Stimulated activated CD8-positive, alpha-beta memory T cell treated with anti-CD3 and anti-CD28 coated beads, Interleukin-12 subunit alpha, Interleukin-12 subunit beta, amount 100 ng/mL, for 24 hours (primary cell): ENCODE data around the gene MRPL12.

Experiments
- DNase-seq: peaks from one replicate; pipeline ENCODE4 v3.0.0-alpha.2; 2020; ENCODE audit errors: extremely low read depth

MRPL12 gene

DNA sequence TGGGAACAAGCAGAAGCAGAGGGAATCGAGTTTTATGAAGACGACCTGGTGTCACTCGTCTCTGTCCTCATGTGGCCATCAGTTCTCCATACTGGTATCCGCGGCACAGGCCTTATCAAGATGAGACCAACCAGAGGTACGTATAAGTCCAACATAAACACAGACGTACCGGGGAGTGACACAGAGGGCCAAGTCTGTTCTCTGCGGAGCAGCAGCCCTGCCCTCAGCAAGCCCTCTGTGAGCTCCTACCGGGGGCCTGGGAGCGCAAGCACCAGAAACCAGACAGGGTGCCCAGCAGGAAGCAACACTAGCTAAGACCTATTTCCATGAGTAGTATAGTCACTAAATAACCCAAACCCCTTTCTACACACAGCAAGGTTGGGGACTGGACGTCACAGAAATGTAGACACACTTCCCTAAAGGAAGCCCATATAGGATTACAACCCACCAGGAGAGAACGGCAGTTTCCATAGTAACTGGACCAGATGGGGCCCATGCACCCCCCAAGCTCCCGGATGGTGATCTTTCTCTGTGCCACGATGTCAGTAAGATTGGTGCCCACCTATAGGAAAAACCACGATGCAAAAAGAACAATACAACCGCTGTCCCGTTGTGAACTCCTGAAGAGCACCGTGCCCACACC is 20.5 kb upstream of the MRPL12 start:
- DNase-seq = no peak

DNA sequence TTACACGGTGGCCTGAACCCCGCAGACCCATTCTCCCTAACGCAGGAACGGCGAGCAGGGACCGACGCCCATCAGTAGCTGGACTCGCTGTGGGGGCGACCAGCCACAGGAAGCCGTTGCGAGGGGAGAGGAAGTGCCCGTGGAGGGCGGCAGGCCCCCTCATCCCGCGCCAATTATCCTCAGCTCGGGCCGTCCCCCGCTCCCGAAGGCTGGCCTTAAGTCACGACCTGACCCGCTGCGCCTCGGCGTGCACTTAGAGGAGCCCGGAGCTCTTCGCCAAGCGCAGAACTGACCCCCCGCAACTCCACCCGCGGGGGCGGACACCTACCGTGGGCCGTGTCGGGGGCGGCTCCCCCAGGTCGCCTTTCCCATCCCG is 20.0 kb upstream of the MRPL12 start:
- no peak for DNase-seq

DNA sequence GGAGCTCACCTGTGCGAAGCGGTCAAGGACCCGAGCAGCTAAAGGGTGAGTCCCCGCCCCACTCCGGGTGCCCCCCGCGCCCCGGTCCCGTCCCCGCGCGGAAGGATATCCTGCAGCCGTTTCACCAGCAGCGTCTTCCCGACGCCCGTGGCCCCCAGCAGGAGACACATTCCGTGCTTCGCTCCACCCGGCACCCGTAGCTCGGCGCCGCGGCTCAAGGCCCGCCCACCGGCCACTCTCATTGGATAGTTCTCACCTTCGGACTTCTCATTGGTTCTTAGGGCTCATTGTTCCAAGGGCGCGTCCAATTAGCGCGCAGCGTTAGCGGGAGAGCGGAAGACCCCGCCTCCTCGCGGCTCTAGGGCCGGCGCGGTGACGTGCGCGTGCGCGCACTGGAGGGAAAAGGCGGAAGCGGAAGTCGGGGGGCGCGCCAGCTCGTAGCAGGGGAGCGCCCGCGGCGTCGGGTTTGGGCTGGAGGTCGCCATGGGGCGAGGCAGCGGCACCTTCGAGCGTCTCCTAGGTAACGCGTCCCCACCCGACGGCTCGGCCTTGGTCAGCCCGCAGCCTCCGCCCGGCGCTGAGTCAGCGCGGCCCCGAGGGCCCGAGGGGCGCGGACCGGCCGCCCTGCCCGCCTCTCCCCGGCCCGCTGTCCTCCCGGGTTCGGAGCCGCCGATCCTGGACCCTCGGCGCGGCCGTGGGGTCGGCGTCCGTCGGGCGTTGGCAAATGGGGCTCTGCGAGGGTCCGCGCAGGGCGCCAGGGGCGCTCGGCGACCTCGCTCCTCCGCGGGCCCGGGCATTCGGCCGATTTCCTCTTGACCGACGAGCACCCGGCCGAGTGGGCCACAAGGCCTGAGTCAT is 19.4 kb upstream of the MRPL12 start, which contains the start of the genes ARL16 and HGS:
Gene ARL16 (minus strand): TSS at position 214 of the 858 bp plus-strand sequence. CDS start 44 bp downstream, at position 170.
Gene HGS (plus strand): TSS at position 428 of the 858 bp plus-strand sequence. CDS start 56 bp downstream, at position 484.
- peak; percentile 89 for DNase-seq

DNA sequence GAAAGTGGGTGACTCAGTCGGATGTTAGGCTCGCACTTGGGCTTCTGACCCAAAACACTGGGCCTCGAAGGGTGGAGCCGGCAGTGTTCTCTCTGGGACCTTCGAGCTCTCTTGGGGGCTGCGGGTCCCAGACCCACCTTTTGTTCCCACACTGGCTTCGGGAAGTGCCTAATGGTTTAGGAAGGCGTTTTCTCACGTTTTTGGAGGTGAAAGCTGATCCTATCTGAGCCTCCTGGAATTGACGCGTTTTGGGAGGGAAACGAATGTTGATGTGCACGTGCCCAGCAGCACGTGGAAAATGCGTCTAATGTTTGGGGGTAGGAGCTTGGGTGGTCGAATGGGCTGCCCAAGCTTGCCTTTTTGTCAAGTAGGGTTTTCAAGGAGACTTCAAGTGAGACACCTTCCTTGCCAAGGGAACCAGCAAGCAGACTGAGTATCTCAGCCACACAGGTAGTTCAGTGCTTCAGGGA is 18.7 kb upstream of the MRPL12 start:
- DNase-seq = no peak

- no peak for DNase-seq
These were observed 18.1 kb upstream of the MRPL12 start for GRCh38 chr17:81685108-81685507.

- no peak for DNase-seq
These were observed 16.6 kb upstream of the MRPL12 start for GRCh38 chr17:81686614-81687013.

DNA sequence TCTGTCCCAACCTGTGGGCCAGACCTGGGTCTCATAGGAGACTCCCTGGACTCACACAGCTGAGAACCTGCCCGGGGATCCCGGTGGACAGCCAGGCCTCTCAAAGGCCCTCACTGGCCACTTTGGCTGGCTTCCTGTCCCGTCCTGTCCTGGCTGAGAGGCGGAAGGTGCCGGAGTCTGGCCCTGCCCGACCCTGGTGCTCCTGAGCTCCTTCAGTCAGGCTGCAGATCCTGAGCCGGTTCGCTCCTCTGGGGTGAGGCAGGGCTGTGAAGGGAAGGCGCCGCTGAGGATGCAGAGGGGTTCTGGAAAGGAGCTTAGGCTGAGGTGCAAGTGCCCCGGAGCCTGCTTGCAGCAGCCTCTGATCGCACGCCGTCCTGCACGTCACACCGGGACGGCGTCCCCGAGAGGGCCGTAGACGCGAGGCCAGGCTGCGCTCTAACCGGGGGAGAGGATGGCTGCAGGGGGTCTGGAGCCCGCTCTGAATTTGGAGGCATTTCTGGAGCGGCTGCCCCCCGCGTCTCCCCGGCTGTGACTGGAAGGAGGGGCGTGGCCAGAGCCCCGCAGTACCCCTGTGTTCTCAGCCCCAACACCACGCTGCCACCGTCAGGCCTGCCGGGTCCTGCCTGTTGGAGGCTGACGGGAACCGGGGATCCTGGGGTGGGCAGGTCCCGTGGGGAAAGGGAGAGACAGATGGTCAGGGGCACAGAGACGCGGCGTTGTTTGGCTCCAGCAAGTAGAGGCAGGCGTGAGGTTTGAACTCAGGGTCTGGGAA is 15.2 kb upstream of the MRPL12 start:
- no peak for DNase-seq

DNA sequence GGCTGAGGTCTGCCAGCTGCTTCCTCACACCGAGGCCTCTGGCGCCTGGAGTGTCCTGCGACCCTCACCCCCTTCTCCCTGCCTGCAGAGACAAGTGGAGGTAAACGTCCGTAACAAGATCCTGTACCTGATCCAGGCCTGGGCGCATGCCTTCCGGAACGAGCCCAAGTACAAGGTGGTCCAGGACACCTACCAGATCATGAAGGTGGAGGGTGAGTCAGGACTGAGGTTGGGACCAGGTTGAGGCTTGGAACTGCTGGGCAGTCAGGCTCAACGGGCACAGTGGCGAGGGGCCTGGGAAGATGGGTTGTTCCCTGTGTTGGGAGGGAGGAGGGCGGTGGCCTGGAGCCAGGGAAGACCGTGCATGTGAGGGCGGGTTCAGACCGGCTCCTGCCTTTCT is 14.6 kb upstream of the MRPL12 start:
- no peak for DNase-seq

- no peak for DNase-seq
These were observed 13.1 kb upstream of the MRPL12 start for GRCh38 chr17:81690066-81690465.

- DNase-seq = no peak
These were observed 12.6 kb upstream of the MRPL12 start for GRCh38 chr17:81690549-81690948.

- DNase-seq = no peak
These were observed 12.0 kb upstream of the MRPL12 start for GRCh38 chr17:81691196-81691595.

DNA sequence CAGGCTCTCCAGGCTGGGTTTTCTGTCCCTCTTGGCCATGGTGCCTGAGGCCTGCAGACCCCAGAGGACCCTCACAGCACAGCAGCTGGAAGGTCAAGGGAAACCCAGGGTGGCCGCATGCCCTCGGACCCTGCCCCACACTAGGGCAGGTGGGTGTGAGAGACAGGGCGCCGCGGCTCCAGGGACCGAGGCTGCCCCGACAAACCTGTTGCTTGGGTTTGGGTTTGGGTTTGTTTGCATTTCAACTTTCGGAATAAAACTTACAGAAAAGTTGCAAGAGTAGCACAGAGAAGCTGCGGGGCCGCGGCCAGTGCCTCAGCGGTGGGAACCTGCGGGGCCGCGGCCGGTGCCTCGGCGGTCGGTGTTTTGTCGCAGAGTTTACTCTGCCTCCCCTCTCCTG is 11.6 kb upstream of the MRPL12 start:
- DNase-seq = no peak

DNA sequence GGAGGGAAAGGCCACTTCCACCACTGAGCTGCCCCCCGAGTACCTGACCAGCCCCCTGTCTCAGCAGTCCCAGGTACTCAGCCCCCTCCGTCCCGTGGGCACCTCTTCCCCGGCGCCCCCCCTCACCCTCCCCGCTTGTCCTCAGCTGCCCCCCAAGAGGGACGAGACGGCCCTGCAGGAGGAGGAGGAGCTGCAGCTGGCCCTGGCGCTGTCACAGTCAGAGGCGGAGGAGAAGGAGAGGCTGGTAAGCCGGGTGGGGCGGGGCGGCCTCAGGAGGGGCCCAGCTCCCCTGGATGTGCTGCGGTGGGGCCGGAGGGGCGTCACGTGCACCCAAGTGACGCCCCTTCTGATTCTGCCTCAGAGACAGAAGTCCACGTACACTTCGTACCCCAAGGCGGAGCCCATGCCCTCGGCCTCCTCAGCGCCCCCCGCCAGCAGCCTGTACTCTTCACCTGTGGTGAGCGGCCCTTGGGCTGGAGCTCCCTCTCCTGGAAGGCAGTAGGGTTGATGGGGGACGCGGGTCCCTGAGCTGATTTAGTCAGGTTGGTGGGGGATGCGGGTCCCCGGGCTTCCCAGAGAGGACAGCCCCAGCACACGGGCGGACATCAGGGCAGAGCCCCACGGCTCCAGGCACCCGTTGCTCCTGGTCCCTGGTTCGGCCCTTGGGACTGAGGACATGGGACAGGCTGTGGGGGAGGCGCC is 9.5 kb upstream of the MRPL12 start:
- DNase-seq = no peak

DNA sequence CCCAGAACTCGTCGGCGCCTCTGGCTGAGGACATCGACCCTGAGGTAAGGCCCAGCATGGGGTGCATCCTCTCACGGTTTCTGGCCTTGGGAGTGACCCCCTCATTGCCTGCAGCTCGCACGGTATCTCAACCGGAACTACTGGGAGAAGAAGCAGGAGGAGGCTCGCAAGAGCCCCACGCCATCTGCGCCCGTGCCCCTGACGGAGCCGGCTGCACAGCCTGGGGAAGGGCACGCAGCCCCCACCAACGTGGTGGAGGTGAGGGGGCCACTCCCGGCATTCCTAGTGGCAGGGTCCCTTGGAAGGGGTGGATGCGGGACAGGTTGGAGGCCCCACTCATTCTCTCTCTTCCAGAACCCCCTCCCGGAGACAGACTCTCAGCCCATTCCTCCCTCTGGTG is 8.4 kb upstream of the MRPL12 start:
- DNase-seq = no peak

- DNase-seq = no peak
These were observed 8.0 kb upstream of the MRPL12 start for GRCh38 chr17:81695211-81695610.

DNA sequence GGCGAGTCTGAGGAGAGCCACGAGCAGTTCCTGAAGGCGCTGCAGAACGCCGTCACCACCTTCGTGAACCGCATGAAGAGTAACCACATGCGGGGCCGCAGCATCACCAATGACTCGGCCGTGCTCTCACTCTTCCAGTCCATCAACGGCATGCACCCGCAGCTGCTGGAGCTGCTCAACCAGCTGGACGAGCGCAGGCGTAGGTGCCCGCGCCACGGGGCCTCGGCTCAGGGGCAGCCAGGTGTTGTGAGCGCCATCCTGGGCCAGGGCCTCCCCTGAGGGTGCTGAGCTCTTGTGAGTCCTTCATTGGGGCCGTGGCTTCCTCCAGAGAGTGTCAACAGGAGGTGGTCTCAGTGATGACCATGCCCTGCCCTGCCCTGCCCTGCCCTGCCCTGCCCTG is 7.4 kb upstream of the MRPL12 start:
- DNase-seq = no peak

DNA sequence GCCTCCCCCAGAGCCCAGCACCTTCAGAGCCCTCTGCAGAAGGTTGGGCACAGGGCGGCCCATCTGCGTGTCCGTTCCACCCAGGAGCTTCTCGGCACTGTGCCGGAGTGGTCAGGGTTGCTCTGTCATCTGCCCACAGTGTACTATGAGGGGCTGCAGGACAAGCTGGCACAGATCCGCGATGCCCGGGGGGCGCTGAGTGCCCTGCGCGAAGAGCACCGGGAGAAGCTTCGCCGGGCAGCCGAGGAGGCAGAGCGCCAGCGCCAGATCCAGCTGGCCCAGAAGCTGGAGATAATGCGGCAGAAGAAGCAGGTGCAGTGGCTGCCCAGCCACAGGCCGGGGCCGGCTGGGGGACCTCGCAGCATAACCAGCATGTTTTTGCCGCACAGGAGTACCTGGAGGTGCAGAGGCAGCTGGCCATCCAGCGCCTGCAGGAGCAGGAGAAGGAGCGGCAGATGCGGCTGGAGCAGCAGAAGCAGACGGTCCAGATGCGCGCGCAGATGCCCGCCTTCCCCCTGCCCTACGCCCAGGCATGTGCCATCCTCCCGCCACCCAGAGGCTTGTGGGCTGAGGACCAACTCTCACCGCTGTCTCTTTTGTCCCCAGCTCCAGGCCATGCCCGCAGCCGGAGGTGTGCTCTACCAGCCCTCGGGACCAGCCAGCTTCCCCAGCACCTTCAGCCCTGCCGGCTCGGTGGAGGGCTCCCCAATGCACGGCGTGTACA is 6.8 kb upstream of the MRPL12 start:
- DNase-seq = no peak

DNA sequence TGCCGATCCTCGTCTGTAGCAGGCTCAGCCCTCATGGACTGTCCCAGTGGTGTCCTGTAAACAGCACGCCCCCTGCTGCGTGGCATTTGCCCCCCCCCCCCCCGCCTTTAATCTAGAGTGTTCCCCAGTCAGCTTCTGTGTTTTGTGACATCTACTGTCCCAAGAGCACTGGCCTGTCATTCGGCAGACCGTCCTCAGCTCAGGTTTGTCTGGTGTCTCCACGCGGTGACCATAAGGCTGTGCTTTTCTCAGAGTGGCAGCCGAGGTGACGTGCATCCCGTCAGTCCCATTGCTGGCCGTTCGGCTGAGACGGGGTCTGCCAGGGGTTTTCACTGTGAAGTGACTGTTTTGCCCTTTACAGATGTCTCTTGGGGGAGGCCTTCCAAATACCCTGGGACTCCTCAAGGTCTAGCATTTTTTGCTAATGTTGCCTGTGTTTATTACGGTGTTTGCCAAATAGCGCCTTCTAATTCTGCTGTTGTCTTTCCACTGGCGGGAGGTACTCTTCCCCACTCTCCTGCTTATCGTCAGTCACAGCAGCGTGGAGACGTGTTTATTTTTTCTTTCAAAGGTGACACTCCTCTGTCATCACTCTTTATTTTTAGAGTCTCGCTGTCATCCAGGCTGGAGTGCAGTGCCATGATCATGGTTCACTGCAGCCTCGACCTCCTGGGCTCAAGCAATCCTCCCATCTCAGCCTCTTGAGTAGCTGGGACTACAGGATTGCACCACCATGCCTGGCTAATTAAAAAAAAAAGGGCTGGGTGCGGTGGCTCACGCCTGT is 5.7 kb upstream of the MRPL12 start:
- DNase-seq = no peak

- no peak for DNase-seq
These were observed 2.5 kb upstream of the MRPL12 start for GRCh38 chr17:81700353-81701287.
